Motor neuron (in vitro differentiated cells): Measurements from ENCODE around the gene ALDH2. TPM values are rescaled to one million over a fixed set of nuclear protein-coding genes. Genes with fewer than 3 reads are reported as not detected.
"Not testable (repeated sequence)": the region's sequence is repeated elsewhere in the genome, so short reads cannot be mapped to it uniquely, and the experiment has no call there.

Source experiments
- ATAC-seq, 8 experiments: fragments of 200-7000 bp; cut with Tn5 transposase; replicated peaks in 6 of 8; 2 replicates each; pipeline ENCODE4 v1.8.0; 2021; ENCODE audit warnings: mild to moderate bottlenecking in 8 of 8, moderate library complexity in 8 of 8
- H3K27ac ChIP-seq, 2 donors: fragments of 250-450 bp; sonication (Bioruptor Pico); 2 replicates each; pipeline ENCODE4 v1.9.0; 2021; ENCODE audit warnings: antibody characterized with exemption in 2 of 2, mild to moderate bottlenecking in 2 of 2, moderate library complexity in 1 of 2
- H3K4me1 ChIP-seq, 2 donors: fragments of 250-450 bp; sonication (Bioruptor Pico); replicated peaks in 1 of 2; 2 replicates each; pipeline ENCODE4 v1.6.1; 2021; ENCODE audit warnings: antibody characterized with exemption in 2 of 2, mild to moderate bottlenecking in 2 of 2, moderate library complexity in 1 of 2
- H3K4me3 ChIP-seq, 5 donors: fragments of 250-450 bp; sonication (Bioruptor Pico); 2 replicates each; pipeline ENCODE4 v1.9.0; 2021; ENCODE audit warnings: antibody characterized with exemption in 5 of 5, mild to moderate bottlenecking in 5 of 5, moderate library complexity in 4 of 5
- WGBS, 10 experiments: fragments of 450-650 bp; shearing (Covaris generic); methylation state at CpG; one replicate each; pipeline ENCODE4 v1.0.0; 2022; 5-methylcytosine and 5-hydroxymethylcytosine counted together
- in situ Hi-C, 9 experiments: fragments of 400-800 bp; cut with MboI; loops; one replicate each; pipeline ENCODE4 v1.15.0; 2021; ENCODE audit warnings: low sequenced_read_pairs in 9 of 9, low pct_unique_long_range_greater_than_20kb in 2 of 9; ENCODE audit not compliant: unreplicated experiment in 9 of 9
- total RNA-seq, 8 experiments: library from RNA; unstranded; fragments of 300-600 nt; gene quantifications; 2 replicates each; pipeline versions ENCODE4 v1.2.3 to v1.2.4, GENCODE V29; 2022

The ALDH2 gene
- total RNA-seq, 8 experiments from 2014 or later = 13.2 to 45.3 (median 27.0) TPM

DNA sequence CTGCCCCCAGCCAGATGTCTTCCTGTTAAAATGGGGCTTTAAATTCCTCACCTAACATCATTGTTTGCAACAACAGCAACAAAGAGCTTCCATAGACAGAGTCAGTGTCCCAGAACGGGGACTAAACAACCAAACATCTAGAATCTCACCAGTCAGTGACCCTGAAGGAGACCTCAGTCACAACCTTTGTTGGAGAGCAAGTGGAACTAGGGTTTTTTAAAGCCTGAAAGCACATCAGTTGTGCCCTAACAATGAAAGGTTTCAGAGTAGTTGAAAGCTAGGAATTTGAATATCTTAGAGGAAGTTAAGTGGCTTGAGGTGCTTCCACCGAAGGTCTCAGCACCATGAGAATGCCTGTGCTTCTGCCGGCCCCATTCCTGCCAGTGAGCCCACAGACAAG, 5.0 kb upstream of the ALDH2 start:
- Histone ChIP-seq H3K4me1 (peaks cover 4 to 8% of the 10 kb centered on the region in 2 donors), H3K27ac (no peak overlapping the region), H3K4me3 (no peak overlapping the region)
- in situ Hi-C loops = loop anchor here in 1 of 9 experiments (10.0 kb wide), 1 partner anchor 53 kb away; no protein-coding TSS in a partner anchor
- WGBS, 10 experiments = 0 to 100% (median 3%) methylated on average over 1 to 3 of the region's 3 CpGs; no CpG with 5 or more reads in 2 of the 10 experiments
- ATAC-seq = no peak

DNA sequence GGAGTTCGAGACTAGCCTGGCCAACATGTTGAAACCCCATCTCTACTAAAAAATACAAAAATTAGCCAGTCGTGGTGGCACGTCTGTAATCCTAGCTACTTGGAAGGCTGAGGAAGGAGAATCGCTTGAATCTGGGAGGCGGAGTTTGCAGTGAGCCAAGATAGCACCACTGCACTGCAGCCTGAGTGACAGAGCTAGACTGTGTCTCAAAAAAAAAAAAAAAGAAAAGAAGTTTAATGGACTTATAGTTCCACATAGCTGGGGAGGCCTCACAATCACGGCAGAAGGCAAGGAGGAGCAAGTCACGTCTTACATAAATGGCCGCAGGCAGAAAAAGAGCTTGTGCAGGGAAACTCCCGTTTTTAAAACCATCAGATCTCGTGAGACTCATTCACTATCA, 3.2 kb upstream of the ALDH2 start:
- peaks cover 11 to 12% of the 10 kb centered on the region in 2 donors for H3K4me1 ChIP-seq
- WGBS, 10 experiments = 0 to 89% (median 60%) methylated on average over 1 to 7 of the region's 10 CpGs; no CpG with 5 or more reads in 1 of the 10 experiments
- H3K4me3 ChIP-seq, ATAC-seq, H3K27ac ChIP-seq: not testable (repeated sequence)
- in situ Hi-C loops = loop anchor here in 1 of 9 experiments (10.0 kb wide), 1 partner anchor 51 kb away; no protein-coding TSS in a partner anchor

DNA sequence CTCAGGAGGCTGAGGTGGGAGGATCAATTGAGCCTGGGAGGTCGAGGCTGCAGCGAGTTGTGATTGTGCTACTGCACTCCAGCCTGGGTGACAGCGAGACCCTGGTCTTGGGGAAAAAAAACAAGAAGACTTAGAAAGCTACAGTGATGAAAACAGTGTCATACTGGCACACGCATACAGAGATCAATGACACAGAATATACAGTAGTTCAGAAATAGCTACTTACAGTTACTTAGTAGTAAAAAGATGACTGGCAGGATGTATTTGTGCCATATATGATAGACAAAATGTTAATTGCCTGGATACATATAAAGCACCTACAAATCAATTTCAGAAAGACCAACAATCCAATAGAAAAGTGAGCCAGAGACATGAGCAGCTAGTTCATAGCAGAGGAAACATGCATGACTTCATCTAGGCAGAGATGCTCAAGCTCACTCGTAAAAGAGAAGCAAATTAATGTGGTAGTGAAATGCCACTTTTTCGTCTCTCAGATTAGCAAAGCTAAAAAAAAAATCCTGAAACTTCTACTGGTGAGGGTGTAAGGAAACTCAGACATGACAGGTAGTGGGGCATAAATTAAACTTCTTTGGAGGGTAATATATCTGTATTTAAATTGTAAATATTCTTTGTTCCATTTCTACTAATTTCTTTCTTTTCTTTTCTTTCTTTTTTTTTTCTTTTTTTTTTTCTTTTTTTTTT, 2.5 kb upstream of the ALDH2 start:
- ATAC-seq = no peak
- H3K4me3 ChIP-seq = no peak overlapping the region
- H3K4me1 ChIP-seq = peaks cover 11 to 12% of the 10 kb centered on the region in 2 donors
- H3K27ac ChIP-seq = no peak overlapping the region
- 3 to 100% (median 67%) methylated on average over 1 to 6 of the region's 6 CpGs for WGBS, 10 experiments
- in situ Hi-C loops = loop anchor here in 1 of 9 experiments (10.0 kb wide), 1 partner anchor 51 kb away; no protein-coding TSS in a partner anchor

DNA sequence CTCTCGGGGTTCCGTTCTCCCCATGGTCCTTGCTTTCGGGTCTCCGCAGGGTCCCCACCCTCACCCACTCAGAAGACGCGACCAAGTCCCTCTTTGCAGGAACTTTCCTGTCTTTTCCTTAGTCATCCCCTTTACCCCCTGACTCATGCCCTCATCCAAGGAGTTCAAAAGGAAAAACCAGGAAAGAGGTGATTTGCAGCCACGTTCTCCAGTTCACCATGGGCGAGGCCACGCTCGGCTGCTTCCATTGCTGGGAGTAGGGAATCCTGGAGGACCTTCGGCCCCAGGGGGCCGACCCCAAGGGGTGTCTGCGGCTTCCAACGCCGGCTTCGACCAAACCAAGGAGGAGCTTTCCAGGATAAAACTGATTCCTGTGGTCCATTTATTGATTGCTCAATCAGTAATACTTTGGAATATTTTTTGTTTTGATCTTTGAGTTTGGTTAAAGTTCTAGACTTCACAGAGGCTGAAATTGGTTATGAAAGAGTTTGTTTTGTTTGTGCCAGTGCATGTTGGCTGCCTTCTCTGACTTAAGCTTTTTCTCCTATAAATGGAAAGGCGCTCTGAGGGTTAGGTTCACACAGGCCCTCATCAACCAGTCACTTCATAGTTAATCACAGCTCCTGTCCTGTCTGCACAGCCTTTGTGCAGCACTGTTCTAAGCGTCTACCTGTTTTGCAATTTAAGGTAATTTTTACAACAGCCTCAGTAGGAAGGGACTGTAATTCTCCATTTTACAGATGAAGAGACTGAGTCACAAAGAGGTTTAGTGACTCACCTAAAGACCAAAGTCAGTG, 827 bp downstream of the ALDH2 start:
- in situ Hi-C loops = loop anchor here in 1 of 9 experiments (10.0 kb wide), 1 partner anchor 47 kb away; no protein-coding TSS in a partner anchor
- peak in 6 of 8 experiments; percentile 1 to 21 (median 9) for ATAC-seq
- 3 to 80% (median 18%) methylated on average over 1 to 8 of the region's 18 CpGs; no CpG with 5 or more reads in 3 of the 10 experiments for WGBS, 10 experiments
- Histone ChIP-seq H3K4me1 (peaks cover 11 to 12% of the 10 kb centered on the region in 2 donors), H3K4me3 (peak overlapping the region; percentile 53 to 91 (median 64)), H3K27ac (peak overlapping the region in 1 of 2 donors; percentile 73)

DNA sequence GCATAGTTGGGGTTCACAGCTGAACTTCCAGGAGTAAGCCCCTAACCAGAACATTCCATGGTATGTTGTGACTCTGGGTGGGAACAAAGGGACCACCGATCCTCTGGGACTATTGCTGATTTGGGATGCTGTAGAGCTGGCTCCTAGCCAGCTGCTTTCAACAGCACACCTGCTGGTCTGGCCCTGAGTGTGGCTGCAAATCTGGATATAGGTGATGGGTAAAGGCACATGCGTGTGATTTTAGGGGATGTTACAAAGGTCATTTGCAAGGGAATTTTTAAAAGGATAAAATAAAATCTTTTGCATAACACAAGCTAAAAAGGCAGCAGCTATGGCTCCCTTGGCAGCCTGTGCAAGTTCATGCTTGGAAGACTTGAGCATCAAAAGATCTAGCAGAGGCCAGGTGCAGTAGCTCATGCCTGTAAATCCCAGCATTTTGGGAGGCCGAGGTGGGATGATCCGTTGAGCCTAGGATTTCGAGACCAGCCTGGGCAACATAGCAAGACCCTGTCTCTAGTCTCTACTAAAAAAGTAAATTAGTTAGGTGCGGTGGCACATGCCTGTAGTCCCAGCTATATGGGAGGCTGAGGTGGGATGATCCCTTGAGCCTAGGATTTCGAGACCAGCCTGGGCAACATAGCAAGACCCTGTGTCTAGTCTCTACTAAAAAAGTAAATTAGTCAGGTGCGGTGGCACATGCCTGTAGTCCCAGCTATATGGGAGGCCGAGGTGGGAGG, 1.6 kb downstream of the ALDH2 start:
- WGBS, 10 experiments = 81 to 95% (median 89%) methylated on average over 1 to 8 of the region's 9 CpGs; no CpG with 5 or more reads in 2 of the 10 experiments
- in situ Hi-C loops = loop anchor here in 1 of 9 experiments (10.0 kb wide), 1 partner anchor 46 kb away; no protein-coding TSS in a partner anchor
- no peak overlapping the region for H3K27ac ChIP-seq
- peaks cover 11 to 12% of the 10 kb centered on the region in 2 donors for H3K4me1 ChIP-seq
- H3K4me3 ChIP-seq = peak overlapping the region in 3 of 5 donors; percentile 53 to 82 (median 64)
- no peak for ATAC-seq

DNA sequence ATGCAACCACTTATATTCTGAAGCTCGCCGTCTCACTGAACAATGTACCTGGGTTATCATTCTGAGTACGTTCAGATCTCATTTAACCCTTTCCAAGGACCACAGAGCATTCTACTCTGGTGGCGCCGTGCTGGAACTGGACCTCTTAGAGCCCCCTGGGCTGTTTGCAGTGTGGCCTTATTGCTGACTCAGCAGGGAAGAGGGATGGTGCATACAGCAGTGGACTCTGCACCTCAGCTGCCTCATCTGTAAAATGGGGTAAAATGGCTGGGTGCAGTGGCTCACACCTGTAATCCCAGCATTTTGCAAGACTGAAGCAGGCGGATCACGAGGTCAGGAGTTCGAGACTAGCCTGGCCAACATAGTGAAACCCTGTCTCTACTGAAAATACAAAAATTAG, 2.9 kb downstream of the ALDH2 start:
- ATAC-seq = no peak
- in situ Hi-C loops = loop anchor here in 1 of 9 experiments (10.0 kb wide), 1 partner anchor 45 kb away; no protein-coding TSS in a partner anchor
- 27 to 100% (median 89%) methylated on average over 3 to 7 of the region's 8 CpGs; no CpG with 5 or more reads in 3 of the 10 experiments for WGBS, 10 experiments
- H3K4me1 ChIP-seq = peaks cover 15 to 16% of the 10 kb centered on the region in 2 donors
- H3K4me3 ChIP-seq = no peak overlapping the region
- H3K27ac ChIP-seq = no peak overlapping the region

DNA sequence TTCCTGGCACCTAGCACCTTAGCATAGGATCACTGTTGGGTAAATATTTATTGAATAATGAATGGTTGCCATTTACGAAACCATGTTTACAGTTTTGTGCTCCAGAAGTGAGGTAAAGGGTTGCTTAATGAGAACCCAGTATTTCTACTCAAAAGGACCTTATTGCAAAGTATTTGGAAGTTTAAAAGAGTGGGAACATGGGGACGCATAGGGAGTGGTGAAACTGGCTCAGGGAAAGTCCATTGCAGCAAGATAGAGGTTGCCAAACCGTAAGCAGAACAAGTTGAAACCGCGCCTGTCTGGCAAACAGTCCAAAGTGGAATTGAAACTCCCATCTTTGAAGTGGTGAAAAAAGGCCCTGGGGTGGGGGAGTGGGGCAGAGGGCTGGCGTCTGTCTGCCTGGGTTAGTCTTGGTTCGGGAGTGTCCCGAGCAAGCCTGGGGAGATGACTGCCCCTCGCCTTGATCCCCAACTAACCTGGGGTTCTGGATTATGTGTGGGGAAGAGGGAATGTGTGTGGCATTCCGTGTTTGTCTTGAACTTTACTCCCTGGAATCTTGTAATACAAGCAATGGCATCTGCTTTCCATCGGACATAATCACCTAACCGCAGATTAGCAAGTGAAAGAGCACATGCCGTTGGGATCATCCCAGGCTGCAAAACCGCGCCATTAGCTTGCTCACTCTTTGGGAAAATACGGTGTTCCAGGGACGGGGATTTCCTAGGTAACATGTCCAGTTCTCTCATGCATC, 7.2 kb downstream of the ALDH2 start:
- Histone ChIP-seq H3K4me3 (no peak overlapping the region), H3K27ac (no peak overlapping the region), H3K4me1 (peaks cover 3 to 4% of the 10 kb centered on the region in 2 donors)
- ATAC-seq = peak in 6 of 8 experiments; percentile 43 to 83 (median 70)
- 4 to 94% (median 31%) methylated on average over 2 to 17 of the region's 17 CpGs; no CpG with 5 or more reads in 1 of the 10 experiments for WGBS, 10 experiments
- in situ Hi-C loops = no loop called here

DNA sequence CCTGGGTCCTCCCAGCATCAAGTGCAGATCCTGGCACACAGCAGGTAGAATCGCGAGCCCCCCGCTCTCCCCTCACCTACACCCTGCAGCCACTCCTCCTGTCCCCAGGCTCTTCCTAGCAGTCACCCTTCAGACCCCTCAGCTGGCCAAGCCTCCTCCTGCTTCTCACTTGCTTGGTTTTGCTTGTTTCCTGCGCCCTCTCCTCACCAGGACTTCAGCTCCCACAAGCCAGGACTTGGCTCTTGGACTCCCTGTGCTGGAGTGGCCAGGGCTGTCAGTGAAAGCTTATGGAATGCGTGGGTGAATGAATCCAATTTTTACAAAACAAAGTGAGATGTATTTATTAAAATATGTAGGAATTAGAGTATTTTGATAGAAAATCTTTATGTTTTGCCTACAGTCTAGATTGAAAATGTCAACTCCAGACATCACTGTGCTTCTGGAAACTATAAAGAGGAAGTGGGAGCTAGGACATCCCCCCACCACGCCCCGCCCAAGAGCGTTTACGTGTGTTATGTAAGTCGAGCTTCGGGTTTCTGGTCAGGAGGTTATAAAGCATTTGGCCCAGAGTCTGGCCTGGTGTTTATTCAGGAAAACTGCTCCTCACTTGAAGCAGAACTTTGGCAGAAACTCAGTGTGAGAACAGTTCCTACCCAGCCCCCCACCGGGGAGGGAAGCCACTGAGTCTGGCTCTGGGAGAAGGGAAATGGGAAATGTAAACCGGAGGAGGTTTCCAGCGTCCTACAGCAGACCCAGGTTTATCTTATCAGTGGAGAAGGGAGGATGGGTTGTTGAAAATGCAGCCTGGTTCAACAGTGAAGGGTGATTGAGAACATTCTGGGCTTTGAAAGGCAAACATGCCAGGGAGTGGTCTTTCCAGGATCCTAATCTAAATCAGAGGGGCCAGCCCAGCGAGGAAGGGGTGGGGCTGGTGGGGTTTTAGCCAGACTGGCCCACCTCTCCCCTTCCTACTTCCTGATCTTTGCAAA, 8.8 kb downstream of the ALDH2 start:
- H3K4me1 ChIP-seq = peaks cover 3 to 4% of the 10 kb centered on the region in 2 donors
- ATAC-seq = peak in 3 of 8 experiments; percentile 6 to 28 (median 18)
- H3K27ac ChIP-seq = no peak overlapping the region
- WGBS, 10 experiments = 8 to 96% (median 71%) methylated on average over 2 to 12 of the region's 15 CpGs; no CpG with 5 or more reads in 3 of the 10 experiments
- in situ Hi-C loops = no loop called here
- H3K4me3 ChIP-seq = no peak overlapping the region

DNA sequence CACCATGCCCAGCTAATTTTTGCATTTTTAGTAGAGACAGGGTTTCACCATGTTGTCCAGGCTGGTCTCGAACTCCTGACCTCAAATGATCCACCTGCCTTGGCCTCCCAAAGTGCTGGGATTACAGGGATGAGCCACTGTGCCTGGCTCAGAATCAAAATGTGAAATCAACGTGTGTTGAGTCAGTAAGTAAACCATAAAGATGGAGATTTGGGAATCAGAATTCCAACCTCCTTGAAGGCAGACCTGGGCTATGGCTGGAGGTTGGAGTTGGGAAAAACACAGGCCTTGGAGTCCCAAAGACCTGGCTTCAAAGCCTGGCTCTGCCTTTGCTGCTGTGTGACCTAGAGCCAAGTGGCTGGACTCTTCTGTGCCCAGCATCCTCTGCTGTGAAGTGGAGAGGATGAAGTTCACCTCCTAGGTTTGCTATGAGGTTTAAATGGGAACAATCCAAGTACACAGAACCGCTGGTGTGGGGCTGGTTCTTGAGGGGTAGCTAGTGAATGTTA, 10.2 kb downstream of the ALDH2 start:
- ATAC-seq = no peak
- WGBS, 10 experiments = 0 to 100% (median 93%) methylated on average over 1 to 3 of the region's 3 CpGs; no CpG with 5 or more reads in 2 of the 10 experiments

DNA sequence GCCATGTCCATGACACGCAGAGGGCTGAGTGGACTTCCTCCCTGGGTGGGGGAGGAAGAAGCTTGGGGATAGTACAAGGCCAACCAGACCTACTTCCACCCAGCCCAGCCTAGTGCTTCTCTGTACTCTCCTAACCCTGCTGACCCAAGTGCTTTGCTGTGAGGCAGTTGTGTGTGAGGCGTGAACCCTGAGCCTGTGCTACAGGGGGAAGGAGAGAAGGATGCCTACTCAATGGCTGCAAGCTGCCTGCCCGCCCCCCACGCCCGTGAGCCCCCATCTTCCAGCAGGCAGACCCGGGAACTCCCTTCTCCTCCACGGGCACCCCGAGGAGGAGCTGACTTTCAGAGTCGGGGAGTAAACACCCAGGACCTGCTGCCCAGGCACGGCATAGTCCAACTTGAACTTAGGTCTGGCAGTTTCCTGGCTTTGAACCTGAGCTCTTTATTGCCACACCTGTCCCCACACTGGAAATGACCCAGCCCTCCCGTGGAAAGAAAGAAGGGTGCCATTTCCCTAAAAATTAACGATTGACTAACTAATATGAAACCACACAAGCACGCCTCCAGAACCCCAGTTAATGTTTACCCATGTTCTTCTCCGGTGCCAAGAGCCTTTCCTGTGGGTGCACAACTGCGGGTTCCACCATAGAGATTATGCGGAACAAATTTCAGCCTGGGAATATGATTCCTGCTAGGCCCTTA, 10.8 kb downstream of the ALDH2 start:
- Histone ChIP-seq H3K27ac (no peak overlapping the region), H3K4me3 (no peak overlapping the region), H3K4me1 (peaks cover 3 to 4% of the 10 kb centered on the region in 2 donors)
- ATAC-seq = no peak
- WGBS, 10 experiments = 60 to 100% (median 81%) methylated on average over 1 to 8 of the region's 16 CpGs; no CpG with 5 or more reads in 3 of the 10 experiments
- in situ Hi-C loops = no loop called here

More for the DNA sequence above, 10.2 kb downstream of the ALDH2 start:
- no peak overlapping the region for H3K4me3 ChIP-seq
- in situ Hi-C loops = no loop called here
- no peak overlapping the region for H3K27ac ChIP-seq
- H3K4me1 ChIP-seq = peaks cover 3 to 4% of the 10 kb centered on the region in 2 donors
